Endothelial cell of umbilical vein (primary cell): ENCODE measurements around the gene CLDN34. TPM values are rescaled to one million over a fixed set of nuclear protein-coding genes. Genes with fewer than 3 reads are reported as not detected.
A peak's percentile ranks its signal among the peaks of the same experiment; 100 is the strongest.

Experiments used
- BruUV-seq: library from RNA; stranded (reverse); fragments of 400-500 nt; replicated peaks from 2 replicates; lab custom pipeline; 2021; lab: Mats Ljungman, UMichigan
- CTCF ChIA-PET: fragments of 300-600, 350-600 bp; sonication (Branson Sonifier 250); formaldehyde crosslinking; loops from one replicate; lab custom pipeline; 2021; ENCODE audit warnings: antibody characterized with exemption, inconsistent platforms; lab: Charles Lee
- POLR2A ChIA-PET: fragments of 300-600, 350-600 bp; sonication (Branson Sonifier 250); formaldehyde crosslinking; loops from one replicate; lab custom pipeline; 2021; ENCODE audit warnings: antibody characterized with exemption, inconsistent platforms; lab: Charles Lee
- DNase-seq: peaks from one replicate; pipeline ENCODE4 v3.0.0-alpha.2; 2011; ENCODE audit warnings: low read depth, low spot score
- FAIRE-seq: peaks from 2 replicates; lab custom pipeline; 2011; peaks lifted over from hg19 to GRCh38; lab: Jason Lieb, UNC
- H2AFZ ChIP-seq: 2 replicates; pipeline ENCODE4 v1.6.0; 2012; ENCODE audit warnings: low read depth, low read length, control low read depth, inconsistent platforms
- H3K27ac ChIP-seq: 2 replicates; pipeline ENCODE4 v1.5.1; 2011; ENCODE audit warnings: low read depth, mild to moderate bottlenecking, control low read depth, low read length, moderate library complexity; ENCODE audit not compliant: insufficient read depth
- H3K27me3 ChIP-seq, 2 experiments: 2 replicates each; pipeline versions ENCODE4 v1.6.0 to v1.6.1; 2011; ENCODE audit warnings: low read length in 2 of 2, mixed read lengths in 1 of 2; ENCODE audit not compliant: control insufficient read depth in 2 of 2, insufficient read depth in 2 of 2
- H3K36me3 ChIP-seq, 2 experiments: 2 replicates in 1 of 2; 3 replicates in 1 of 2; pipeline ENCODE4 v1.5.1; 2011; ENCODE audit warnings: low read length in 2 of 2, mild to moderate bottlenecking in 1 of 2, moderate library complexity in 1 of 2; ENCODE audit not compliant: control insufficient read depth in 2 of 2, insufficient read depth in 2 of 2; ENCODE audit errors: extremely low read depth in 1 of 2
- H3K4me1 ChIP-seq: 3 replicates; pipeline ENCODE4 v1.5.1; 2011; ENCODE audit warnings: mild to moderate bottlenecking, low read length; ENCODE audit not compliant: control insufficient read depth, insufficient read depth; ENCODE audit errors: extremely low read depth
- H3K4me2 ChIP-seq: 2 replicates; pipeline ENCODE4 v1.6.1; 2011; ENCODE audit warnings: low read length, control low read depth, mixed read lengths; ENCODE audit not compliant: insufficient read depth
- H3K4me3 ChIP-seq, 3 experiments: fragments of 200-600 bp in 1 of 3; sonication (generic), shearing (Covaris generic) in 1 of 3; replicated peaks in 1 of 3; 2 replicates each; pipeline ENCODE4 v1.5.1; 2011 to 2016; ENCODE audit warnings: control low read depth in 3 of 3, low read length in 3 of 3, mild to moderate bottlenecking in 2 of 3, inconsistent platforms in 1 of 3, low read depth in 1 of 3, moderate library complexity in 1 of 3; ENCODE audit not compliant: insufficient read depth in 1 of 3
- H3K79me2 ChIP-seq: 2 replicates; pipeline ENCODE4 v1.6.0; 2012; ENCODE audit warnings: low read length, inconsistent platforms; ENCODE audit not compliant: control insufficient read depth, insufficient read depth
- H3K9ac ChIP-seq: replicated peaks from 2 replicates; pipeline ENCODE3; 2011; ENCODE audit warnings: low read length, control low read depth; ENCODE audit not compliant: insufficient read depth; ENCODE audit errors: extremely low read depth
- H3K9me1 ChIP-seq: replicated peaks from 3 replicates; pipeline ENCODE4 v1.6.0; 2011; ENCODE audit warnings: mild to moderate bottlenecking, low read length; ENCODE audit not compliant: control insufficient read depth, insufficient read depth; ENCODE audit errors: extremely low read depth
- H3K9me3 ChIP-seq: replicated peaks from 2 replicates; pipeline ENCODE4 v1.5.1; 2012; ENCODE audit warnings: low read length, inconsistent platforms; ENCODE audit not compliant: control insufficient read depth, insufficient read depth
- H4K20me1 ChIP-seq: replicated peaks from 2 replicates; pipeline ENCODE3; 2011; ENCODE audit warnings: mild to moderate bottlenecking, low read length; ENCODE audit not compliant: control insufficient read depth, insufficient read depth; ENCODE audit errors: extremely low read depth
- CTCF ChIP-seq, 2 donors: IDR thresholded peaks; 1 replicate in 1 of 2; 2 replicates in 1 of 2; pipeline ENCODE4 v1.5.1; 2011; ENCODE audit warnings: low read length in 2 of 2, mild to moderate bottlenecking in 2 of 2, moderate library complexity in 2 of 2, control low read depth in 1 of 2, inconsistent platforms in 1 of 2, low read depth in 1 of 2; ENCODE audit not compliant: insufficient read depth in 1 of 2; ENCODE audit errors: extremely low read depth in 1 of 2
- EZH2 ChIP-seq: IDR thresholded peaks from 2 replicates; pipeline ENCODE4 v1.6.1; 2012; ENCODE audit warnings: borderline replicate concordance, low read depth, mild to moderate bottlenecking, moderate library complexity, low read length, inconsistent platforms; ENCODE audit not compliant: severe bottlenecking
- FOS ChIP-seq: IDR thresholded peaks from 2 replicates; pipeline ENCODE4 v1.6.1; 2011; ENCODE audit warnings: mild to moderate bottlenecking, low read length, moderate library complexity, borderline replicate concordance; ENCODE audit not compliant: insufficient read depth
- GATA2 ChIP-seq: IDR thresholded peaks from 2 replicates; pipeline ENCODE4 v1.7.0; 2011; ENCODE audit warnings: low read depth, mild to moderate bottlenecking, moderate library complexity, mixed read lengths, low read length; ENCODE audit not compliant: insufficient read length, insufficient read depth
- JUN ChIP-seq: IDR thresholded peaks from 2 replicates; pipeline ENCODE4 v1.6.1; 2011; ENCODE audit warnings: borderline replicate concordance, low read depth; ENCODE audit not compliant: insufficient read length, insufficient read depth
- MAX ChIP-seq: IDR thresholded peaks from 2 replicates; pipeline ENCODE4 v1.6.1; 2011; ENCODE audit not compliant: insufficient read depth, insufficient read length
- MYC ChIP-seq: IDR thresholded peaks from one replicate; pipeline ENCODE4 v1.6.1; 2011; ENCODE audit warnings: mild to moderate bottlenecking, low read depth, low read length
- POLR2A ChIP-seq: IDR thresholded peaks from 2 replicates; pipeline ENCODE4 v1.6.1; 2012; ENCODE audit warnings: low read depth, mild to moderate bottlenecking, control low read depth, low read length
- POLR2AphosphoS5 ChIP-seq: IDR thresholded peaks from 2 replicates; pipeline ENCODE4 v1.6.1; 2012; ENCODE audit warnings: low read depth, mild to moderate bottlenecking, control low read depth, low read length, moderate library complexity; ENCODE audit not compliant: insufficient read depth
- dilution Hi-C: fragments of 300-500 bp; cut with MboI; formaldehyde crosslinking; loops from one replicate; pipeline ENCODE4 v1.15.0; 2019; ENCODE audit warnings: low sequenced_read_pairs; ENCODE audit not compliant: extremely low pct_ligation_motif_present
- intact Hi-C: fragments of 100-400 bp; cut with micrococcal nuclease; formaldehyde crosslinking; loops from one replicate; pipeline ENCODE4 v1.10.0; 2022
- polyA plus RNA-seq, 4 experiments: library from polyadenylated mRNA; depleted of rRNA in 3 of 4; stranded (reverse) in 3 of 4; unstranded in 1 of 4; fragments of >200 nt; gene quantifications; 2 replicates each; pipeline versions ENCODE4 v1.2.1 to v1.2.3, GENCODE V29; 2011 to 2012; ENCODE audit warnings: missing spikeins in 1 of 4
- total RNA-seq: library from RNA; stranded (reverse); gene quantifications from 2 replicates; pipeline ENCODE4 v1.2.3, GENCODE V29; 2021

The CLDN34 gene
- total and polyA plus RNA-seq, 2 donors (not counting 3 experiments of a cell fraction or from before 2014, with no cell fraction given) = 0.08 to 0.46 TPM

GRCh38 chrX:10006770-10007169, 39.6 kb downstream of the CLDN34 start:
- H3K79me2 ChIP-seq = no peaks in the 10 kb centered on the region
- H3K9ac ChIP-seq = no peak overlapping the region
- H3K4me2 ChIP-seq = no peak overlapping the region
- BruUV-seq = no TSS peak
- ChIA-PET POLR2A (no interaction called here), CTCF (no interaction called here)
- H2AFZ ChIP-seq = no peak overlapping the region
- H4K20me1 ChIP-seq = no peaks in the 10 kb centered on the region
- dilution Hi-C loops (no loop called here), intact Hi-C loops (no loop called here)
- H3K9me3 ChIP-seq = no peaks in the 10 kb centered on the region
- peaks cover 50% of the 10 kb centered on the region for H3K4me1 ChIP-seq
- H3K36me3 ChIP-seq = no peaks in the 10 kb centered on the region
- no peak for TF ChIP-seq GATA2
- no peak for TF ChIP-seq EZH2
- TF ChIP-seq MAX = no peak
- no peak for TF ChIP-seq MYC
- TF ChIP-seq CTCF (IDR thresholded peaks at IDR 0.05; ENCODE audit: extremely low read depth in 1 of 2, insufficient read depth in 1 of 2, low read depth in 1 of 2, low read length in 2 of 2) = no peak
- no peak for TF ChIP-seq POLR2A
- TF ChIP-seq POLR2AphosphoS5 = no peak
- no peak for TF ChIP-seq FOS
- TF ChIP-seq JUN = no peak
- no peak overlapping the region for H3K4me3 ChIP-seq
- DNase-seq (no peak), FAIRE-seq (peak; percentile 48)
- H3K27ac ChIP-seq = no peak overlapping the region
- H3K27me3 ChIP-seq = no peaks in the 10 kb centered on the region
- no peaks in the 10 kb centered on the region for H3K9me1 ChIP-seq
